ENCODE data around the gene ACBD4. TPM values are rescaled to one million over a fixed set of nuclear protein-coding genes. Genes with fewer than 3 reads are reported as not detected.

ACBD4 gene
- total and polyA plus RNA-seq, 2 of the 13 experiments (the other 11 are each of a cell fraction or from before 2014, with no cell fraction given), result 16.1 to 26.9 TPM

DNA sequence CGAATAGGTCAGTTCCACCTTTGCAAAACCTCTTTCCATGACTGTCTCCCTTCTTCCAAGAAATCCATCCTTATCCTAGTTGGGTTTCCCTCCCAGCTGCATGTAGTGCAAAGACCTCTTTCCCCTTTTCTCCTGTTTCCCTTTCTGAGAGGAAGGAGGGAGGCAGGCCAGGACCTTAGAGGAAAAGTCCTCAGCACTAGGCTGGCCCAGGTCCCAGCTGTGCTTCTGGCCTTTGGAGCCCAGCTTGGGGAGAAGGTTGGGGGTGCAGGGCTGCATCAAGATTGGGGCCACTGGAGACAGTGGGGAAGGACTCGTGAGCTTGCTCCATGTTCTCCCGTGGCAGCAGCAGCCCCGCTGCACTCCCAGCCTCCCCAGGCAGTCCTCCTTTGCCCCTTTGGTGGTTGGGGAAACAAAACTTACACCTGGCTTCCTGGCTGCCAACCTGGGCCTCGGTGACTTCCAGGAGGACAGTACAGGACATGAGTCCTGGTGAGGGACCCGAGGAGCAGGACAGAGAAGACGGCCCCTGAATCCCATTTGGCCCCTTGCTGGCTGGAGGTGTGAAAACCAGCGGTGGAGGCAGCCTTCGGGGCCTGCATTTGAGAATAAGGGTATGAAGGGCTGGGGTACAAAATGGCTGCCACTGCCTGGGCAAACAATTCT lies 26.7 kb downstream of the ACBD4 start (continued):
- TF ChIP-seq, protein P1, sequence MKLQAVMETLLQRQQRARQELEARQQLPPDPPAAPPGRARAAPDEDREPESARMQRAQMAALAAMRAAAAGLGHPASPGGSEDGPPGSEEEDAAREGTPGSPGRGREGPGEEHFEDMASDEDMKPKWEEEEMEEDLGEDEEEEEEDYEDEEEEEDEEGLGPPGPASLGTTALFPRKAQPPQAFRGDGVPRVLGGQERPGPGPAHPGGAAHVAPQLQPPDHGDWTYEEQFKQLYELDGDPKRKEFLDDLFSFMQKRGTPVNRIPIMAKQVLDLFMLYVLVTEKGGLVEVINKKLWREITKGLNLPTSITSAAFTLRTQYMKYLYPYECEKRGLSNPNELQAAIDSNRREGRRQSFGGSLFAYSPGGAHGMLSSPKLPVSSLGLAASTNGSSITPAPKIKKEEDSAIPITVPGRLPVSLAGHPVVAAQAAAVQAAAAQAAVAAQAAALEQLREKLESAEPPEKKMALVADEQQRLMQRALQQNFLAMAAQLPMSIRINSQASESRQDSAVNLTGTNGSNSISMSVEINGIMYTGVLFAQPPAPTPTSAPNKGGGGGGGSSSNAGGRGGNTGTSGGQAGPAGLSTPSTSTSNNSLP (IDR thresholded peaks at IDR 0.05; ENCODE audit: low read depth, low read length), result no peak
- TF ChIP-seq SP1 (IDR thresholded peaks at IDR 0.05) (no peak), SP1 (CRISPR knock-in tag; IDR thresholded peaks at IDR 0.05) (no peak; the same call in 1 of the 2 replicates), ZNF484 (CRISPR knock-in tag; IDR thresholded peaks at IDR 0.05; ENCODE audit: borderline replicate concordance, low read depth) (0 out of 2 replicates have a peak, but pooled peaks have one; percentile 11), ZNF446 (CRISPR knock-in tag; IDR thresholded peaks at IDR 0.05) (peak; percentile 68; the same call in 1 of the 2 replicates), THAP11 (CRISPR knock-in tag; IDR thresholded peaks at IDR 0.05) (no peak), ZFYVE20 (CRISPR knock-in tag; IDR thresholded peaks at IDR 0.05; ENCODE audit: borderline replicate concordance, low read depth) (0 out of 2 replicates have a peak, but pooled peaks have one; percentile 52), ETV5 (CRISPR knock-in tag; IDR thresholded peaks at IDR 0.05; ENCODE audit: borderline replicate concordance) (no peak), RXRB (CRISPR knock-in tag; IDR thresholded peaks at IDR 0.05; ENCODE audit: borderline replicate concordance) (no peak), ZNF616 (CRISPR knock-in tag; IDR thresholded peaks at IDR 0.05; ENCODE audit: low read depth) (no peak), ZNF780A (CRISPR knock-in tag; IDR thresholded peaks at IDR 0.05) (no peak)
- TF ChIP-seq, protein P2, sequence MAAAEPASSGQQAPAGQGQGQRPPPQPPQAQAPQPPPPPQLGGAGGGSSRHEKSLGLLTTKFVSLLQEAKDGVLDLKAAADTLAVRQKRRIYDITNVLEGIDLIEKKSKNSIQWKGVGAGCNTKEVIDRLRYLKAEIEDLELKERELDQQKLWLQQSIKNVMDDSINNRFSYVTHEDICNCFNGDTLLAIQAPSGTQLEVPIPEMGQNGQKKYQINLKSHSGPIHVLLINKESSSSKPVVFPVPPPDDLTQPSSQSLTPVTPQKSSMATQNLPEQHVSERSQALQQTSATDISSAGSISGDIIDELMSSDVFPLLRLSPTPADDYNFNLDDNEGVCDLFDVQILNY (CRISPR knock-in tag; conservative IDR thresholded peaks at IDR 0.05), result no peak
- TF ChIP-seq, protein P3, sequence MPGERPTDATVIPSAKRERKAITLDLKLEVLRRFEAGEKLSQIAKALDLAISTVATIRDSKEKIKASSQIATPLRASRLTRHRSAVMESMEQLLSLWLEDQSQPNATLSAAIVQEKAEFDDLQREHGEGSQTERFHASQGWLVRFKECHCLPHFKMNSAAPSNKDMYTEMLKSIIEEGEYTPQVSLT (CRISPR knock-in tag; IDR thresholded peaks at IDR 0.05; ENCODE audit: borderline replicate concordance, low read depth), result no peak
- TF ChIP-seq, protein P4, sequence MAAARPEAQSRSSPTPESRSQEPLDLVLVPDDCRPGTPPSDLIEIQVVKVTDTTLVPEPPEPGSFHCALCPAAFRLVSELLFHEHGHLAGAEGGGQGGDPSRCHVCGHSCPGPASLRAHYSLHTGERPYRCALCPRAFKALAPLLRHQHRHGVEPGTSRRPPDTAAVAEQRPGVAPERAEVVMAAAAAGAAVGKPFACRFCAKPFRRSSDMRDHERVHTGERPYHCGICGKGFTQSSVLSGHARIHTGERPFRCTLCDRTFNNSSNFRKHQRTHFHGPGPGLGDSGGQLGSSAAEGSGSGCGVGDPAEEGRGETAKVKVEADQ (CRISPR knock-in tag; IDR thresholded peaks at IDR 0.05; ENCODE audit: borderline replicate concordance), result no peak
- TF ChIP-seq, protein P5, sequence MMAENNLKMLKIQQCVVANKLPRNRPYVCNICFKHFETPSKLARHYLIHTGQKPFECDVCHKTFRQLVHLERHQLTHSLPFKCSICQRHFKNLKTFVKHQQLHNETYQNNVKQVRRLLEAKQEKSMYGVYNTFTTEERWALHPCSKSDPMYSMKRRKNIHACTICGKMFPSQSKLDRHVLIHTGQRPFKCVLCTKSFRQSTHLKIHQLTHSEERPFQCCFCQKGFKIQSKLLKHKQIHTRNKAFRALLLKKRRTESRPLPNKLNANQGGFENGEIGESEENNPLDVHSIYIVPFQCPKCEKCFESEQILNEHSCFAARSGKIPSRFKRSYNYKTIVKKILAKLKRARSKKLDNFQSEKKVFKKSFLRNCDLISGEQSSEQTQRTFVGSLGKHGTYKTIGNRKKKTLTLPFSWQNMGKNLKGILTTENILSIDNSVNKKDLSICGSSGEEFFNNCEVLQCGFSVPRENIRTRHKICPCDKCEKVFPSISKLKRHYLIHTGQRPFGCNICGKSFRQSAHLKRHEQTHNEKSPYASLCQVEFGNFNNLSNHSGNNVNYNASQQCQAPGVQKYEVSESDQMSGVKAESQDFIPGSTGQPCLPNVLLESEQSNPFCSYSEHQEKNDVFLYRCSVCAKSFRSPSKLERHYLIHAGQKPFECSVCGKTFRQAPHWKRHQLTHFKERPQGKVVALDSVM (CRISPR knock-in tag; IDR thresholded peaks at IDR 0.05), result no peak
- TF ChIP-seq, protein P6, sequence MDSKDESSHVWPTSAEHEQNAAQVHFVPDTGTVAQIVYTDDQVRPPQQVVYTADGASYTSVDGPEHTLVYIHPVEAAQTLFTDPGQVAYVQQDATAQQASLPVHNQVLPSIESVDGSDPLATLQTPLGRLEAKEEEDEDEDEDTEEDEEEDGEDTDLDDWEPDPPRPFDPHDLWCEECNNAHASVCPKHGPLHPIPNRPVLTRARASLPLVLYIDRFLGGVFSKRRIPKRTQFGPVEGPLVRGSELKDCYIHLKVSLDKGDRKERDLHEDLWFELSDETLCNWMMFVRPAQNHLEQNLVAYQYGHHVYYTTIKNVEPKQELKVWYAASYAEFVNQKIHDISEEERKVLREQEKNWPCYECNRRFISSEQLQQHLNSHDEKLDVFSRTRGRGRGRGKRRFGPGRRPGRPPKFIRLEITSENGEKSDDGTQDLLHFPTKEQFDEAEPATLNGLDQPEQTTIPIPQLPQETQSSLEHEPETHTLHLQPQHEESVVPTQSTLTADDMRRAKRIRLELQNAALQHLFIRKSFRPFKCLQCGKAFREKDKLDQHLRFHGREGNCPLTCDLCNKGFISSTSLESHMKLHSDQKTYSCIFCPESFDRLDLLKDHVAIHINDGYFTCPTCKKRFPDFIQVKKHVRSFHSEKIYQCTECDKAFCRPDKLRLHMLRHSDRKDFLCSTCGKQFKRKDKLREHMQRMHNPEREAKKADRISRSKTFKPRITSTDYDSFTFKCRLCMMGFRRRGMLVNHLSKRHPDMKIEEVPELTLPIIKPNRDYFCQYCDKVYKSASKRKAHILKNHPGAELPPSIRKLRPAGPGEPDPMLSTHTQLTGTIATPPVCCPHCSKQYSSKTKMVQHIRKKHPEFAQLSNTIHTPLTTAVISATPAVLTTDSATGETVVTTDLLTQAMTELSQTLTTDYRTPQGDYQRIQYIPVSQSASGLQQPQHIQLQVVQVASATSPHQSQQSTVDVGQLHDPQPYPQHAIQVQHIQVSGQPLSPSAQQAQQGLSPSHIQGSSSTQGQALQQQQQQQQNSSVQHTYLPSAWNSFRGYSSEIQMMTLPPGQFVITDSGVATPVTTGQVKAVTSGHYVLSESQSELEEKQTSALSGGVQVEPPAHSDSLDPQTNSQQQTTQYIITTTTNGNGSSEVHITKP (CRISPR knock-in tag; IDR thresholded peaks at IDR 0.05; ENCODE audit: low read depth), result no peak
- TF ChIP-seq, protein P7, sequence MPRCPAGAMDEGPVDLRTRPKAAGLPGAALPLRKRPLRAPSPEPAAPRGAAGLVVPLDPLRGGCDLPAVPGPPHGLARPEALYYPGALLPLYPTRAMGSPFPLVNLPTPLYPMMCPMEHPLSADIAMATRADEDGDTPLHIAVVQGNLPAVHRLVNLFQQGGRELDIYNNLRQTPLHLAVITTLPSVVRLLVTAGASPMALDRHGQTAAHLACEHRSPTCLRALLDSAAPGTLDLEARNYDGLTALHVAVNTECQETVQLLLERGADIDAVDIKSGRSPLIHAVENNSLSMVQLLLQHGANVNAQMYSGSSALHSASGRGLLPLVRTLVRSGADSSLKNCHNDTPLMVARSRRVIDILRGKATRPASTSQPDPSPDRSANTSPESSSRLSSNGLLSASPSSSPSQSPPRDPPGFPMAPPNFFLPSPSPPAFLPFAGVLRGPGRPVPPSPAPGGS (CRISPR knock-in tag; IDR thresholded peaks at IDR 0.05), result no peak; the same call in 1 of the 2 replicates
